Loucy (cell line): ENCODE measurements around the gene ARHGAP5.

Source experiments
- H2AFZ ChIP-seq: fragments of 200-600 bp; sonication (generic); 2 replicates; pipeline ENCODE4 v1.6.0; 2016; ENCODE audit warnings: antibody characterized with exemption, mild to moderate bottlenecking, low read length, moderate library complexity
- H3F3A ChIP-seq: fragments of 200-600 bp; 2 replicates; pipeline ENCODE4 v1.6.0; 2016; ENCODE audit warnings: antibody characterized with exemption, low read depth, mild to moderate bottlenecking
- H3K27me3 ChIP-seq: fragments of 200-600 bp; sonication (generic); 2 replicates; pipeline ENCODE4 v1.6.1; 2014; ENCODE audit warnings: low read length, mild to moderate bottlenecking; ENCODE audit not compliant: insufficient read depth, poor library complexity, severe bottlenecking
- H3K36me3 ChIP-seq: fragments of 200-600 bp; sonication (generic); 2 replicates; pipeline ENCODE4 v1.6.1; 2016; ENCODE audit warnings: low read length; ENCODE audit not compliant: insufficient read depth
- H3K4me1 ChIP-seq: fragments of 200-600 bp; sonication (generic); 2 replicates; pipeline ENCODE4 v1.5.1; 2014; ENCODE audit warnings: low read length, mild to moderate bottlenecking; ENCODE audit not compliant: insufficient read depth, poor library complexity, severe bottlenecking
- H3K4me2 ChIP-seq: fragments of 200-600 bp; sonication (generic); 2 replicates; pipeline ENCODE4 v1.6.0; 2014; ENCODE audit warnings: antibody characterized with exemption, low read length, low read depth, mild to moderate bottlenecking; ENCODE audit not compliant: poor library complexity, severe bottlenecking
- H3K4me3 ChIP-seq: fragments of 200-600 bp; sonication (generic); 2 replicates; pipeline ENCODE4 v1.5.1; 2014; ENCODE audit warnings: low read length, mild to moderate bottlenecking, mixed read lengths; ENCODE audit not compliant: poor library complexity, severe bottlenecking
- H3K79me2 ChIP-seq: fragments of 200-600 bp; sonication (generic); 2 replicates; pipeline ENCODE4 v1.6.1; 2014; ENCODE audit warnings: low read length; ENCODE audit not compliant: insufficient read depth
- H3K9ac ChIP-seq: fragments of 200-600 bp; sonication (generic); 2 replicates; pipeline ENCODE4 v1.6.0; 2014; ENCODE audit warnings: mild to moderate bottlenecking, low read depth, low read length, moderate library complexity; ENCODE audit not compliant: poor library complexity, severe bottlenecking
- H3K9me2 ChIP-seq: fragments of 200-600 bp; sonication (generic); replicated peaks from 2 replicates; pipeline ENCODE4 v1.6.1; 2016; ENCODE audit warnings: low read depth, low read length, mixed read lengths
- H3K9me3 ChIP-seq: fragments of 200-600 bp; sonication (generic); 2 replicates; pipeline ENCODE4 v1.6.1; 2014; ENCODE audit warnings: mild to moderate bottlenecking, antibody characterized with exemption, low read length, low read depth; ENCODE audit not compliant: insufficient read depth
- H4K20me1 ChIP-seq: fragments of 200-600 bp; sonication (generic); 2 replicates; pipeline ENCODE4 v1.6.0; 2014; ENCODE audit warnings: antibody characterized with exemption, low read length, mild to moderate bottlenecking; ENCODE audit not compliant: insufficient read depth, poor library complexity, severe bottlenecking
- CTCF ChIP-seq: fragments of 200-600 bp; sonication (generic); conservative IDR thresholded peaks from 2 replicates; pipeline ENCODE4 v1.5.1; 2014; ENCODE audit warnings: mild to moderate bottlenecking, antibody characterized with exemption, low read length
- EZH2phosphoT487 ChIP-seq: fragments of 200-600 bp; IDR thresholded peaks from 2 replicates; pipeline ENCODE4 v1.6.1; 2018; ENCODE audit warnings: antibody characterized with exemption, mild to moderate bottlenecking, moderate library complexity, borderline replicate concordance

ARHGAP5 gene

GRCh38 chr14:32136027-32136825 is 59.1 kb downstream of the ARHGAP5 start:
- Histone ChIP-seq H3K4me2 (no peak overlapping the region), H3K9me2 (no peaks in the 10 kb centered on the region), H3K9me3 (peaks cover 6% of the 10 kb centered on the region; the same call in 1 of the 2 replicates), H3K79me2 (peaks cover 47% of the 10 kb centered on the region), H2AFZ (no peak overlapping the region), H3K27me3 (no peaks in the 10 kb centered on the region), H3K36me3 (peaks cover 15% of the 10 kb centered on the region), H4K20me1 (no peaks in the 10 kb centered on the region), H3K4me3 (no peak overlapping the region), H3K4me1 (no peaks in the 10 kb centered on the region), H3F3A (no peaks in the 10 kb centered on the region; the same call in 1 of the 2 replicates), H3K9ac (no peak overlapping the region)
- TF ChIP-seq EZH2phosphoT487 = no peak
- no peak for TF ChIP-seq CTCF

GRCh38 chr14:32137313-32137712 is 60.2 kb downstream of the ARHGAP5 start:
- H3K4me3 ChIP-seq = no peak overlapping the region
- TF ChIP-seq CTCF (no peak), EZH2phosphoT487 (no peak)
- no peak overlapping the region for H2AFZ ChIP-seq
- no peaks in the 10 kb centered on the region for H4K20me1 ChIP-seq
- no peak overlapping the region for H3K9ac ChIP-seq
- no peaks in the 10 kb centered on the region for H3K9me2 ChIP-seq
- peaks cover 17% of the 10 kb centered on the region for H3K36me3 ChIP-seq
- no peaks in the 10 kb centered on the region for H3K27me3 ChIP-seq
- peaks cover 58% of the 10 kb centered on the region for H3K79me2 ChIP-seq
- H3K4me2 ChIP-seq = no peak overlapping the region
- no peaks in the 10 kb centered on the region; the same call in 1 of the 2 replicates for H3F3A ChIP-seq
- peaks cover 6% of the 10 kb centered on the region; the same call in 1 of the 2 replicates for H3K9me3 ChIP-seq
- H3K4me1 ChIP-seq = no peaks in the 10 kb centered on the region

GRCh38 chr14:32137892-32138291 is 60.8 kb downstream of the ARHGAP5 start:
- Histone ChIP-seq H3K9me2 (no peaks in the 10 kb centered on the region), H3K9me3 (peaks cover 6% of the 10 kb centered on the region; the same call in 1 of the 2 replicates), H3K79me2 (peaks cover 64% of the 10 kb centered on the region), H3K4me1 (no peaks in the 10 kb centered on the region), H3K36me3 (peaks cover 22% of the 10 kb centered on the region), H3F3A (no peaks in the 10 kb centered on the region; the same call in 1 of the 2 replicates), H3K27me3 (no peaks in the 10 kb centered on the region), H3K4me2 (no peak overlapping the region), H4K20me1 (no peaks in the 10 kb centered on the region), H3K4me3 (no peak overlapping the region), H2AFZ (no peak overlapping the region), H3K9ac (no peak overlapping the region)
- TF ChIP-seq EZH2phosphoT487 = no peak
- TF ChIP-seq CTCF = no peak
